GM10847 (cell line): ENCODE measurements around the gene TCOF1.

Source experiments
- POLR2A ChIP-seq: IDR thresholded peaks from 2 replicates; pipeline ENCODE4 v1.6.1; 2011; ENCODE audit not compliant: insufficient read length; ENCODE audit errors: extremely low read depth

TCOF1 gene

GRCh38 chr5:150318613-150319483 lies 38.6 kb upstream of the TCOF1 start:
- TF ChIP-seq POLR2A: no peak

- no peak for TF ChIP-seq POLR2A
Measured at GRCh38 chr5:150319484-150319790, 38.1 kb upstream of the TCOF1 start.

- TF ChIP-seq POLR2A: no peak
Measured at GRCh38 chr5:150320044-150320613, 37.4 kb upstream of the TCOF1 start.

GRCh38 chr5:150321211-150321610 lies 36.3 kb upstream of the TCOF1 start:
- no peak for TF ChIP-seq POLR2A

GRCh38 chr5:150321784-150322183 lies 35.7 kb upstream of the TCOF1 start:
- no peak for TF ChIP-seq POLR2A

- no peak for TF ChIP-seq POLR2A
Measured at GRCh38 chr5:150322202-150322601, 35.3 kb upstream of the TCOF1 start.

- TF ChIP-seq POLR2A: no peak
Measured at GRCh38 chr5:150323092-150323491, 34.4 kb upstream of the TCOF1 start.

- TF ChIP-seq POLR2A: no peak
Measured at GRCh38 chr5:150323819-150324218, 33.7 kb upstream of the TCOF1 start.

- TF ChIP-seq POLR2A: no peak
Measured at GRCh38 chr5:150325426-150325825, 32.1 kb upstream of the TCOF1 start.

- TF ChIP-seq POLR2A: no peak
Measured at GRCh38 chr5:150326707-150327106, 30.8 kb upstream of the TCOF1 start.

- TF ChIP-seq POLR2A: no peak
Measured at GRCh38 chr5:150327139-150327538, 30.4 kb upstream of the TCOF1 start.

GRCh38 chr5:150328515-150328914 lies 29.0 kb upstream of the TCOF1 start:
- TF ChIP-seq POLR2A: no peak

- TF ChIP-seq POLR2A: no peak
Measured at GRCh38 chr5:150329038-150329437, 28.5 kb upstream of the TCOF1 start.

- TF ChIP-seq POLR2A: no peak
Measured at GRCh38 chr5:150329881-150330876, 27.3 kb upstream of the TCOF1 start.

GRCh38 chr5:150333400-150333799 lies 24.1 kb upstream of the TCOF1 start:
- no peak for TF ChIP-seq POLR2A

GRCh38 chr5:150335778-150336177 lies 21.7 kb upstream of the TCOF1 start:
- no peak for TF ChIP-seq POLR2A
